Measurements from ENCODE around the gene DCAF16. TPM values are rescaled to one million over a fixed set of nuclear protein-coding genes. Genes with fewer than 3 reads are reported as not detected.

DCAF16 gene
- total RNA-seq, 1 experiment from 2014 or later = 65.7 TPM

GRCh38 chr4:17763931-17764330 lies 46.6 kb downstream of the DCAF16 start:
- Histone ChIP-seq H3K9ac (ENCODE audit: low read length) (no peak overlapping the region), H3K4me2 (ENCODE audit: low read length) (no peak overlapping the region), H3K9me2 (ENCODE audit: insufficient read depth) (no peaks in the 10 kb centered on the region), H3K4me3 (replicated peaks in 1 of 2; ENCODE audit: low read depth in 1 of 2, low read length in 2 of 2) (no peak overlapping the region), H3K27me3 (ENCODE audit: insufficient read depth, low read length) (no peaks in the 10 kb centered on the region), H3K9me3 (ENCODE audit: control insufficient read depth in 1 of 2, insufficient read depth in 1 of 2, low read depth in 1 of 2, low read length in 2 of 2) (no peaks in the 10 kb centered on the region), H2AFZ (ENCODE audit: low read depth, low read length, poor library complexity, severe bottlenecking) (no peak overlapping the region), H3K79me2 (ENCODE audit: insufficient read depth, low read length) (no peaks in the 10 kb centered on the region), H4K20me1 (ENCODE audit: insufficient read depth) (no peaks in the 10 kb centered on the region), H3K36me3 (ENCODE audit: control insufficient read depth in 1 of 2, insufficient read depth in 2 of 2, low read length in 2 of 2) (no peaks in the 10 kb centered on the region), H3K27ac (ENCODE audit: low read depth, low read length) (no peak overlapping the region), H3K4me1 (ENCODE audit: control insufficient read depth in 1 of 2, insufficient read depth in 2 of 2, low read length in 2 of 2) (no peaks in the 10 kb centered on the region)
- no peak for TF ChIP-seq SRF (IDR thresholded peaks at IDR 0.05; ENCODE audit: low read depth)
- no peak for TF ChIP-seq FOSL1 (IDR thresholded peaks at IDR 0.05; ENCODE audit: low read depth)
- no peak for TF ChIP-seq ZBTB33 (IDR thresholded peaks at IDR 0.05; ENCODE audit: extremely low read depth, insufficient replicate concordance, low read length)
- no peak for TF ChIP-seq SIN3A (IDR thresholded peaks at IDR 0.05; ENCODE audit: low read depth)
- no peak for TF ChIP-seq EGR1 (IDR thresholded peaks at IDR 0.05; ENCODE audit: low read depth)
- TF ChIP-seq, protein P1, sequence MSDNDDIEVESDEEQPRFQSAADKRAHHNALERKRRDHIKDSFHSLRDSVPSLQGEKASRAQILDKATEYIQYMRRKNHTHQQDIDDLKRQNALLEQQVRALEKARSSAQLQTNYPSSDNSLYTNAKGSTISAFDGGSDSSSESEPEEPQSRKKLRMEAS (IDR thresholded peaks at IDR 0.05) = no peak
- no peak for TF ChIP-seq EZH2 (IDR thresholded peaks at IDR 0.05)
- no peak for TF ChIP-seq CBX3 (IDR thresholded peaks at IDR 0.05; ENCODE audit: low read depth)
- no peak for TF ChIP-seq ATF3 (IDR thresholded peaks at IDR 0.05)
- TF ChIP-seq REST (IDR thresholded peaks at IDR 0.05; ENCODE audit: low read depth) = no peak
- no peak for TF ChIP-seq POLR2A (IDR thresholded peaks at IDR 0.05; ENCODE audit: borderline replicate concordance, extremely low read depth, insufficient read depth, insufficient read length)
- no peak for TF ChIP-seq EZH2phosphoT487 (IDR thresholded peaks at IDR 0.05; ENCODE audit: borderline replicate concordance)
- TF ChIP-seq TCF7L2 (IDR thresholded peaks at IDR 0.05; ENCODE audit: borderline replicate concordance, extremely low read depth, insufficient read depth, insufficient read length) = no peak
- TF ChIP-seq ZNF274 (IDR thresholded peaks at IDR 0.05; ENCODE audit: low read depth, low read length) = no peak
- TF ChIP-seq ELF1 (IDR thresholded peaks at IDR 0.05; ENCODE audit: borderline replicate concordance, low read depth) = no peak
- no TSS peak for BruUV-seq (replicated peaks)
- intact Hi-C loops (cut with micrococcal nuclease) = no loop called here
- CTCF ChIA-PET = no interaction called here
- ATAC-seq (no peak), DNase-seq (ENCODE audit: low read depth, low spot score) (no peak)
- RAD21 ChIA-PET (ENCODE audit: low non-redundant PET in 1 of 2, low total read pairs in 2 of 2, uncharacterized antibody in 2 of 2, unreplicated experiment in 2 of 2) = no interaction called here
- POLR2A ChIA-PET = no interaction called here
